Posterior cingulate gyrus (tissue), 11 donors: ENCODE measurements around the gene KLC3.

ENCODE experiments used
- DNase-seq, 10 donors: peaks; one replicate each; pipeline versions ENCODE4 v3.0.0 to v3.0.0-alpha.2; 2020 to 2021; ENCODE audit warnings: mixed read lengths in 3 of 10
- intact Hi-C: fragments of 100-400 bp; cut with DNase I; formaldehyde crosslinking; loops from one replicate; pipeline ENCODE4 v1.15.1; 2023

KLC3 gene

GRCh38 chr19:45364696-45365095, 24.1 kb downstream of the KLC3 start:
- intact Hi-C loops, result no loop called here
- no peak for DNase-seq

GRCh38 chr19:45368127-45368526, 27.6 kb downstream of the KLC3 start:
- no peak for DNase-seq
- intact Hi-C loops, result no loop called here

GRCh38 chr19:45368737-45369340, 28.3 kb downstream of the KLC3 start:
- intact Hi-C loops, result no loop called here
- DNase-seq, result peak in 1 of 10 donors; percentile 68

- peak; percentile 97 to 100 (median 98) for DNase-seq
- intact Hi-C loops, result loop anchor here (5.0 kb wide), 1 partner anchor 37 kb away; the partner anchor contains the start of genes POLR1G and PPP1R13L
Measured at GRCh38 chr19:45370410-45371204, 30.1 kb downstream of the KLC3 start, which contains the start of gene ERCC2. TSS of gene ERCC2 (minus strand) at chr19:45370573. CDS start at chr19:45370540, 33 bp downstream.

GRCh38 chr19:45376045-45376724, 35.6 kb downstream of the KLC3 start:
- DNase-seq, result no peak
- intact Hi-C loops, result no loop called here

GRCh38 chr19:45380107-45380506, 39.6 kb downstream of the KLC3 start:
- no peak for DNase-seq
- intact Hi-C loops, result no loop called here

- no peak for DNase-seq
- intact Hi-C loops, result no loop called here
Measured at GRCh38 chr19:45382426-45382825, 41.9 kb downstream of the KLC3 start.

GRCh38 chr19:45385392-45386221, 45.1 kb downstream of the KLC3 start:
- DNase-seq, result peak in 1 of 10 donors; percentile 57
- intact Hi-C loops, result no loop called here

- intact Hi-C loops, result no loop called here
- DNase-seq, result peak in 1 of 10 donors; percentile 7
Measured at GRCh38 chr19:45391346-45391745, 50.8 kb downstream of the KLC3 start.

GRCh38 chr19:45391871-45392665, 51.5 kb downstream of the KLC3 start:
- intact Hi-C loops, result no loop called here
- DNase-seq, result peak in 1 of 10 donors; percentile 46

GRCh38 chr19:45395821-45396617, 55.5 kb downstream of the KLC3 start:
- peak in 1 of 10 donors; percentile 71 for DNase-seq
- intact Hi-C loops, result no loop called here

- intact Hi-C loops, result no loop called here
- DNase-seq, result peak in 2 of 10 donors; percentile 50 to 55
Measured at GRCh38 chr19:45400192-45400591, 59.6 kb downstream of the KLC3 start.
